ENCODE data around the gene GABBR1. TPM values are rescaled to one million over a fixed set of nuclear protein-coding genes. Genes with fewer than 3 reads are reported as not detected.
A peak's percentile ranks its signal among the peaks of the same experiment; 100 is the strongest.

GABBR1 gene
- total and polyA plus RNA-seq, 2 donors from 2014 or later, result 12.7 to 46.7 TPM

DNA sequence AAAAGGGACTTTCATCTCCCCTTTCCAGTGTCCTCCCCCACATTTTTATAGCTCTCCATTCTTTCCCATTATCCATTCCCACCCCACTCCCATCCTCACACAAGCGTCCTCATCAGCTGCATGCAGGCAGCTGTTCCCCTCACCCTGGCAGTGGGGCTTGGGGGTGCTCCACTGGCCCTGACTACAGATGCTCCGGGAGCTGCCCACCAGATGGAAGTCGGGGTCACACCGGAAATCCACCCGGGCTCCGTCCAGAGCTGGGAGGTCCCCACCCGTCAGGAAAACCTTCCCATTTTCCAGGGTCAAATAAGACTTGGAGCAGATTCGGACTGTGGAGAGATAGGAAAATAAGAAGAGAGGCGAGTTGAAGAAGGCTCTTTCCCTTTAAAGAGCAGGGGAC, 2.7 kb downstream of the GABBR1 start:
- intact Hi-C loops (cut with DNase I), result no loop called here
- H3K9ac ChIP-seq (ENCODE audit: low read length in 3 of 3), result no peak overlapping the region
- DNase-seq (peak in 1 of 5 donors; percentile 51), FAIRE-seq (no peak)
- no peaks in the 10 kb centered on the region for H3K27me3 ChIP-seq (ENCODE audit: control insufficient read depth, insufficient read depth, low read length)
- TF ChIP-seq CTCF (IDR thresholded peaks at IDR 0.05; ENCODE audit: borderline replicate concordance, extremely low read depth, insufficient read depth), result no peak
- H3K4me1 ChIP-seq (ENCODE audit: control insufficient read depth in 2 of 3, insufficient read depth in 2 of 3, low read depth in 1 of 3, low read length in 3 of 3), result peaks cover 0 to 13% (median 0%) of the 10 kb centered on the region in 3 donors
- H3K27ac ChIP-seq (ENCODE audit: low read depth in 2 of 2, low read length in 2 of 2), result no peak overlapping the region
- H3K4me3 ChIP-seq (ENCODE audit: low read length in 3 of 3), result no peak overlapping the region
- no peaks in the 10 kb centered on the region for H3K9me3 ChIP-seq (ENCODE audit: control insufficient read depth in 2 of 3, insufficient read depth in 1 of 3, low read length in 3 of 3)
- no peaks in the 10 kb centered on the region for H3K36me3 ChIP-seq (ENCODE audit: control insufficient read depth in 2 of 3, insufficient read depth in 3 of 3, low read length in 3 of 3)

GRCh38 chr6:29629571-29629970, 3.4 kb downstream of the GABBR1 start:
- no peaks in the 10 kb centered on the region for H3K36me3 ChIP-seq (ENCODE audit: control insufficient read depth in 2 of 3, insufficient read depth in 3 of 3, low read length in 3 of 3)
- no peaks in the 10 kb centered on the region for H3K27me3 ChIP-seq (ENCODE audit: control insufficient read depth, insufficient read depth, low read length)
- no peak overlapping the region for H3K9ac ChIP-seq (ENCODE audit: low read length in 3 of 3)
- H3K27ac ChIP-seq (ENCODE audit: low read depth in 2 of 2, low read length in 2 of 2), result no peak overlapping the region
- H3K9me3 ChIP-seq (ENCODE audit: control insufficient read depth in 2 of 3, insufficient read depth in 1 of 3, low read length in 3 of 3), result no peaks in the 10 kb centered on the region
- DNase-seq (no peak), FAIRE-seq (no peak)
- TF ChIP-seq CTCF (IDR thresholded peaks at IDR 0.05; ENCODE audit: borderline replicate concordance, extremely low read depth, insufficient read depth), result no peak
- no peak overlapping the region for H3K4me3 ChIP-seq (ENCODE audit: low read length in 3 of 3)
- peaks cover 0 to 13% (median 0%) of the 10 kb centered on the region in 3 donors for H3K4me1 ChIP-seq (ENCODE audit: control insufficient read depth in 2 of 3, insufficient read depth in 2 of 3, low read depth in 1 of 3, low read length in 3 of 3)
- intact Hi-C loops (cut with DNase I), result no loop called here

- peaks cover 0 to 13% (median 0%) of the 10 kb centered on the region in 3 donors for H3K4me1 ChIP-seq (ENCODE audit: control insufficient read depth in 2 of 3, insufficient read depth in 2 of 3, low read depth in 1 of 3, low read length in 3 of 3)
- H3K9me3 ChIP-seq (ENCODE audit: control insufficient read depth in 2 of 3, insufficient read depth in 1 of 3, low read length in 3 of 3), result no peaks in the 10 kb centered on the region
- TF ChIP-seq CTCF (IDR thresholded peaks at IDR 0.05; ENCODE audit: borderline replicate concordance, extremely low read depth, insufficient read depth), result peak; percentile 47
- FAIRE-seq (no peak), DNase-seq (peak; percentile 92 to 96 (median 93))
- no peaks in the 10 kb centered on the region for H3K27me3 ChIP-seq (ENCODE audit: control insufficient read depth, insufficient read depth, low read length)
- peak overlapping the region in 2 of 3 donors; percentile 67 to 77 for H3K9ac ChIP-seq (ENCODE audit: low read length in 3 of 3)
- H3K27ac ChIP-seq (ENCODE audit: low read depth in 2 of 2, low read length in 2 of 2), result peak overlapping the region; percentile 34 to 54
- peak overlapping the region; percentile 64 to 87 (median 69) for H3K4me3 ChIP-seq (ENCODE audit: low read length in 3 of 3)
- intact Hi-C loops (cut with DNase I), result no loop called here
- no peaks in the 10 kb centered on the region for H3K36me3 ChIP-seq (ENCODE audit: control insufficient read depth in 2 of 3, insufficient read depth in 3 of 3, low read length in 3 of 3)
Observed at GRCh38 chr6:29628419-29629281, 4.3 kb downstream of the GABBR1 start.

All from kidney (tissue), 14 donors.